Subcutaneous adipose tissue (tissue), 4 donors: ENCODE results near the gene PHTF2. TPM values are rescaled to one million over a fixed set of nuclear protein-coding genes. Genes with fewer than 3 reads are reported as not detected.

Source experiments
- CTCF ChIP-seq: fragments of 450-650 bp; IDR thresholded peaks from one replicate; pipeline ENCODE4 v1.5.1; 2016; ENCODE audit warnings: low read depth, mild to moderate bottlenecking, control low read depth, antibody characterized with exemption, moderate library complexity
- total RNA-seq, 4 donors: library from RNA; depleted of rRNA; stranded (reverse); fragments of >200 nt; gene quantifications; one replicate each; pipeline ENCODE4 v1.1.0, GENCODE V29; 2016

Gene PHTF2
- total RNA-seq, 4 donors from 2014 or later = 21.0 to 40.1 (median 23.2) TPM

DNA sequence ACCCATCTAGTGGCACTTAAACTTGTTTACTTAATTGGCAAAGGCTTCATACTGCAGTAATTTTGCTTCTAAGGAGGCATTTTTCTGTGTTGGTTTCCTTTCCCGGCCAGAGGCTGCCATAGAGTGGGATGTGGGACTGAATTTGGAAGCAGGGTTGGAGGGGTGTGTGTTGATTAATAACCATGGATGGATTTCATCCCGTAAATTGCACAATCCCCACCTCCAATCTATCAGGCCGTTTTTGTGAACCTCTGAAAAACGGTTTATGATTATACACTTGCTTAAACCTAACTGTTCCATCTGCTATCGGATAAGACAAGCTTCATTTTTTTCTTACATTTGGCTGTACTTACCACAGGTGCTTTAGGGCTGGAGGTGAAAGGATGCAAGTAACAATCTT, 1.6 kb upstream of the PHTF2 start:
- no peak for TF ChIP-seq CTCF

GRCh38 chr7:77797734-77798393, 709 bp upstream of the PHTF2 start:
- TF ChIP-seq CTCF = no peak

- TF ChIP-seq CTCF = no peak
Measured at GRCh38 chr7:77799078-77799964, 748 bp downstream of the PHTF2 start.

DNA sequence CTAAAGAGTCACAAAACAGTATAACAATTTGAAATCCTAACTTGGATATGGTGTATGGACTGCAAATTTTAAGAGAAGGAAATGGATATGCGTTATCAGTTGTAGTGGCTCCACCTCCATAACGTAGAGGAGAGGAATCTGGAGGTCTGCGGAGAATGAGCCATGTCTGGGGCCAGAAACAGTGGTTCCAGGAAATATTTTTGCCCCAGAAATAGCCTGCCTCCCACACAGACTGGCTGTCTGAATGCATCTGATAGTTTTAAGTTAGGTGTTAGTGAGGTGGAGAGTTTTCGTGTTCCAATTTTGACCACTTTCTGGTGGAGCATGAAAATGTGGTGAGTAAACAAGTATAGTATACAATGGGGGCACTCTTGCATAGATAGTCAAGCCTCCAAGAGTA, 1.6 kb downstream of the PHTF2 start:
- TF ChIP-seq CTCF = no peak

- TF ChIP-seq CTCF = no peak
Measured at GRCh38 chr7:77800730-77801129, 2.2 kb downstream of the PHTF2 start.

DNA sequence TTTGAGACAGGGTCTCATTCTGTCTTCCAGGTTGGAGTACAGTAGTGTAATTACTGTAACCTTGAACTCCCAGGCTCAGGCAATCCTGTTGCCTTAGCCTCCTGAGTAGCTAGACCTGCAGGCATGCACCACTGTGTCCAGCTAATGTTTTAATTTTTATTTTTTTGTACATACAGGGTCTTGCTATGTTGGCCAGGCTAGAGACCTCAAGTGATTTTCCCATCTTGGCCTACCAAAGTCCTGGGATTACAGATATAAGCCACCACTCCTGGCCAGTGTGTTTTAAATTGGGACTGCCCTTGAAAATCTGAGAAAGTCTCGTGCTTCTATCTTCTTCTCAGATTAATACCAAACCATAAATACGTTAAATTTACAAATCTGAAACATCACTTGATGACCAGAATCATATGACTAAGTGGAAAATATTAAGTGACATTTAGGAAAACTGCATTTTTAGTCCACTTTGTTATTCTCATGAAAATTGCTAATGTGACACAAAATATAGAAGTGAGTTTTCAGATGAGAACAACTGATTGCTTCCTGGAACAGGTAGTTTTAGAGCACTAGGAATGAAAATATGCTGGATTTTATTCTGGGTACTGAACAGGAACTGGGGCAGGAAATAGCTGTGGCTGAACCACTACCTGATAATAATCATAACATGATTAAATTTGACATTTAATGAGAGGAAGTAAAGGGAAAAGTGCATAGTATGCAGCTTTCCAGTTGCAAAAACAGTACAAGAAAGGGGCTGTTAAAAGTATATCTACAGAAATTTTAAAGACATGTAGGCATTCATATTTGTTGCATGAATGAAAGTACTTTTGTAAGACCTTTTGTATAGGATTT, 4.2 kb downstream of the PHTF2 start:
- no peak for TF ChIP-seq CTCF

GRCh38 chr7:77806425-77806824, 7.9 kb downstream of the PHTF2 start:
- no peak for TF ChIP-seq CTCF
